ENCODE data around the gene S1PR3. TPM values are rescaled to one million over a fixed set of nuclear protein-coding genes. Genes with fewer than 3 reads are reported as not detected.

The S1PR3 gene
- total RNA-seq, 1 donor from 2014 or later = not detected

DNA sequence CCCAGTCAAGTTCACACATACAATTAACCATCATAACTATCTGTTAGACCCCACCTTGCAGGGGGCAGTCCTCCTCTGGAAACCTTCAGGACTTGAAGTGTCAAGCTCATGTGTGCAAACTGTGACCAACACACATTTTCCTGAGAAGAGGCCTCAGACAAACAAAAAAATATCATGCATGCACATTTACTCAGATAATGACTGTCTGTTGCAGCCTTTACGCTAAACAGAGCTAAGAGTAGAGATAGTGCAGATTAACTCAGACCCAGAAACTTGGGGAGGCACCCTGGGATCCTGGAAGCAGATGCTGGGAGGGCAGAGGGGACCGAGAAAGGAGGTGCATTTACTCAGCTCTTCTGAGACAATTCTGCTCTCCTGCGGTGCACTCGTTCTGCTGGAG, 3.6 kb upstream of the S1PR3 start:
- Mint-ChIP-seq H3K4me1 (peaks cover 15% of the 10 kb centered on the region), H3K27me3 (peaks cover 23% of the 10 kb centered on the region), H3K9me3 (no peaks in the 10 kb centered on the region), H3K4me3 (no peak overlapping the region), H3K36me3 (ENCODE audit: low read depth) (no peaks in the 10 kb centered on the region), H3K27ac (no peak overlapping the region)
- POLR2A ChIA-PET = no interaction called here
- intact Hi-C loops (cut with micrococcal nuclease) = no loop called here
- TF ChIP-seq, protein P1, sequence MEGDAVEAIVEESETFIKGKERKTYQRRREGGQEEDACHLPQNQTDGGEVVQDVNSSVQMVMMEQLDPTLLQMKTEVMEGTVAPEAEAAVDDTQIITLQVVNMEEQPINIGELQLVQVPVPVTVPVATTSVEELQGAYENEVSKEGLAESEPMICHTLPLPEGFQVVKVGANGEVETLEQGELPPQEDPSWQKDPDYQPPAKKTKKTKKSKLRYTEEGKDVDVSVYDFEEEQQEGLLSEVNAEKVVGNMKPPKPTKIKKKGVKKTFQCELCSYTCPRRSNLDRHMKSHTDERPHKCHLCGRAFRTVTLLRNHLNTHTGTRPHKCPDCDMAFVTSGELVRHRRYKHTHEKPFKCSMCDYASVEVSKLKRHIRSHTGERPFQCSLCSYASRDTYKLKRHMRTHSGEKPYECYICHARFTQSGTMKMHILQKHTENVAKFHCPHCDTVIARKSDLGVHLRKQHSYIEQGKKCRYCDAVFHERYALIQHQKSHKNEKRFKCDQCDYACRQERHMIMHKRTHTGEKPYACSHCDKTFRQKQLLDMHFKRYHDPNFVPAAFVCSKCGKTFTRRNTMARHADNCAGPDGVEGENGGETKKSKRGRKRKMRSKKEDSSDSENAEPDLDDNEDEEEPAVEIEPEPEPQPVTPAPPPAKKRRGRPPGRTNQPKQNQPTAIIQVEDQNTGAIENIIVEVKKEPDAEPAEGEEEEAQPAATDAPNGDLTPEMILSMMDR (IDR thresholded peaks at IDR 0.05) = no peak
- DNase-seq (no peak), ATAC-seq (ENCODE audit: low read depth) (no peak)
- CTCF ChIA-PET = no interaction called here

DNA sequence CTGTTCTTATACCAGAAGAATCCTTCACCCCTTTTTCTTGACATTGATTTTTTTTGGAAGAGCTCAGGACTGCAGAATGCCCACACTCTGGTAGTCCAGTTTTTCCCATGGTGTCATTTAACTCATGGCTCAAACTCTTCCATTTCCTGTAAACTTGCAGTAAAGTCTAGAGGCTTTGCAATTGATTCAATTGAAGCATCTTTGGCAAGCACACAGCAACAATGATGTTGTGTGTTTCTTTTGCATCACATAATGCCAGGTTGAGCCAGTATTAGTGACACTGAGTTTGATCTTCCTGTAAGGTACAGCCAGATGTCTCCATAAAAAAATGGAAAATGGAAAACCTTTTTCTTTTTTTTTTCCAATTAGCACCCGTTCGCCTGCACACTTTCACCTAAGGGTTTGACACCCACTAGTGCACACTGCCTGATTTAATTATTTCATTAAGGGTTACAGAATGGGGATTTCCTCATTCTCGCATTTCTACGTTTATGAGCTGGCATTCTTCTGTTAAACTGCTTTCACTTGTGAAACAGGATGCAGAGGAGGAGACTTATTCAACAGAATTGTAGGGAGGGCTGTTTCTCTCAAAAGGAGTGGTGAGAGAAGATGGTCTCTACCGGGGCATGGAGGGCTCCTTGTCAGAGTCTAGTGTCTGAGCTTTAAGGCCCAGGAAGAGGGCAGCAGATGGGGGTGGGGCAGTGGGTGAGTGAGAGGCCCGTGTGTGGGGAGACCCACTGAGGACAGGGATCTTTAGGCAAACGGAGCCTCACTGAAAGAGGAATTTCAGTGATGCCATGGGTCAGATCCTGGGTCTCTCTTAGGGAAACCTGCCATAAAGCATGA, 2.2 kb upstream of the S1PR3 start:
- Mint-ChIP-seq H3K9me3 (no peaks in the 10 kb centered on the region), H3K27ac (no peak overlapping the region), H3K4me1 (peaks cover 15% of the 10 kb centered on the region), H3K36me3 (ENCODE audit: low read depth) (no peaks in the 10 kb centered on the region), H3K27me3 (peaks cover 31% of the 10 kb centered on the region), H3K4me3 (peak overlapping the region; percentile 9)
- intact Hi-C loops (cut with micrococcal nuclease) = no loop called here
- no peak for DNase-seq
- POLR2A ChIA-PET = no interaction called here
- CTCF ChIA-PET = no interaction called here
- TF ChIP-seq, protein P1 (IDR thresholded peaks at IDR 0.05) = no peak
- ATAC-seq (ENCODE audit: low read depth) = peak; percentile 73

DNA sequence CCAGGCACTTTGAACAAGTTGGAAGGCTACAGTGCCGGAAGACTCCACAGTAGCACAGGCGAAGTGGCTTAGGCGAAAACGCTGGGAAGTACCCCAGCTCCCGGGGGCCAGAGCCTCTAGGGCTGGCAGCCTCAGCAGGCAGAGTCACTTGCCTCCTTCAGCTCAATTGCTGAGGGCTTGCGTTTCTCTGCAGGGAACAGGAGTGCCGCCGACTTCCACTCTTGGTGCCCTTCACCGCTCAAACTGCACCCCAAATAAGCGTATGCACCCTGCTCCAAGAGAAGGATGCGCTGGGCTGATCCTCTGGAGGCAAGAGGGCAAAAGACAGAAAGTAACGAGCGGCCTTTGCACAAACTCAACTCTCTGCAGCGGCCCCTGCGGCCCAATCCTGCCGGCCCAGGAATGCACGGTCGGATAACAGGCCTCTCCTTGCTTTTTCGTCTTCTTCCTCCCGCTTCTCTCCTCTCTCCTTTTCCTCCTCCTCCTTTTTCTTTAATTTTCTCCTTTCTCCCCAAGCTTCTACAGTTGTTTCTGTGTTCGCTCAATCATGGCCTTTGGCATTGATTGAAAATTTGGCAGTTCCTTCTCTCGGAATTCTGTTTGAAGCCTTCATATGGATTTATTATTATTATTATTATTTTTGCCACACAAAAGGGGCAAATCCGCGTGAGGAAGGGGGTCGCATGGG, 1.1 kb upstream of the S1PR3 start:
- Mint-ChIP-seq H3K9me3 (no peaks in the 10 kb centered on the region), H3K36me3 (ENCODE audit: low read depth) (no peaks in the 10 kb centered on the region), H3K27me3 (peaks cover 39% of the 10 kb centered on the region), H3K4me1 (peaks cover 15% of the 10 kb centered on the region), H3K4me3 (no peak overlapping the region), H3K27ac (no peak overlapping the region)
- ChIA-PET POLR2A (no interaction called here), CTCF (no interaction called here)
- DNase-seq (no peak), ATAC-seq (ENCODE audit: low read depth) (no peak)
- intact Hi-C loops (cut with micrococcal nuclease) = no loop called here
- TF ChIP-seq, protein P1 (IDR thresholded peaks at IDR 0.05) = no peak

DNA sequence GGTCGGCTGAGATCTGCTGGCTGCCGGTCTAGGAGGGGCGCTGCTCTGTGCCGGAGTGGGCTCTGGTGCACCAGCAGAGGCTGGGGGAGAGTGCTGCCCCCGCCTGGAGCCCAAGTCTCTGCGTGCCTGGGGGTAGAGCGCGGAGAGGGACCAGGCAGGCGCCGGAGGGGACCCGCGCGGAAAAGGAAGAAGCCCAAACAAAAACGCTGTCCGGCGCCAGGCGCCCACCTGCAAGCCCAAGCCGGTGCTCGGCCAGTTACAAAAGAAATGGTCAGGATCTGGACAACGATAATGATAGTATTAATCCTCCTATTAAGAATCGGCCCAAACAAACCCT, 571 bp upstream of the S1PR3 start:
- peaks cover 39% of the 10 kb centered on the region for H3K27me3 Mint-ChIP-seq

DNA sequence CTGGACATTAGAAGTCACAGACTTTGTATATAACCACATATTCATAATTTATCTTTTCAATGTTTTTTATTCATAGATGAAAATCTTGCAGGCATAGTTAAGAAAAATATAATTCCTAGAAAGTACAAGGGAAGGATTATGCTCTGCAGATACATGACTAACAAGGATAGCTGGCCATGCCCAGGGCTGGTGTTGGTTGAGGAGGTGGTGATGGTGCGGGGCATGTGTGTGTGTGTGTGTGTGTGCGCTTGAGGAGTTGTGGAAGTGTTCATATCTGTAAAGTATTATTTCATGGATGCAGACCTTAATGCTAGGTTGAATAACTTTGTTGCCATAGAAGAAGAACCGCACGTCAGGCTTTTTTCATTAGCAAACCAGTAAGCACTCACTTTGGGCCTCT, 1.3 kb downstream of the S1PR3 start:
- H3K27me3 Mint-ChIP-seq = peaks cover 31% of the 10 kb centered on the region
- no peak for DNase-seq
- TF ChIP-seq, protein P1 (IDR thresholded peaks at IDR 0.05) = no peak
- no peak for ATAC-seq (ENCODE audit: low read depth)
- peaks cover 15% of the 10 kb centered on the region for H3K4me1 Mint-ChIP-seq
- no peaks in the 10 kb centered on the region for H3K9me3 Mint-ChIP-seq
- ChIA-PET CTCF (no interaction called here), POLR2A (no interaction called here)
- no peak overlapping the region for H3K4me3 Mint-ChIP-seq
- H3K36me3 Mint-ChIP-seq (ENCODE audit: low read depth) = no peaks in the 10 kb centered on the region
- H3K27ac Mint-ChIP-seq = no peak overlapping the region
- intact Hi-C loops (cut with micrococcal nuclease) = no loop called here

More for the DNA sequence above, 571 bp upstream of the S1PR3 start:
- ChIA-PET CTCF (no interaction called here), POLR2A (interaction anchor here (0.6 kb wide), 1 partner anchor 276 kb away, joined by 3 read pairs; no protein-coding TSS in a partner anchor)
- peak overlapping the region; percentile 53 for H3K4me3 Mint-ChIP-seq
- no peaks in the 10 kb centered on the region for H3K36me3 Mint-ChIP-seq (ENCODE audit: low read depth)
- no peak for DNase-seq
- peaks cover 15% of the 10 kb centered on the region for H3K4me1 Mint-ChIP-seq
- intact Hi-C loops (cut with micrococcal nuclease) = no loop called here
- no peaks in the 10 kb centered on the region for H3K9me3 Mint-ChIP-seq
- no peak for ATAC-seq (ENCODE audit: low read depth)
- TF ChIP-seq, protein P1 (IDR thresholded peaks at IDR 0.05) = no peak
- no peak overlapping the region for H3K27ac Mint-ChIP-seq
